Activated CD8-positive, alpha-beta memory T cell treated with anti-CD3 and anti-CD28 coated beads, Interleukin-2, amount 50 U/mL, for 24 hours (primary cell): ENCODE measurements around the gene CD47.

Experiments used
- DNase-seq: peaks from one replicate; pipeline ENCODE4 v3.0.0-alpha.2; 2020; ENCODE audit errors: extremely low read depth

Gene CD47

GRCh38 chr3:108013141-108014055 is 77.4 kb downstream of the CD47 start:
- DNase-seq = no peak

DNA sequence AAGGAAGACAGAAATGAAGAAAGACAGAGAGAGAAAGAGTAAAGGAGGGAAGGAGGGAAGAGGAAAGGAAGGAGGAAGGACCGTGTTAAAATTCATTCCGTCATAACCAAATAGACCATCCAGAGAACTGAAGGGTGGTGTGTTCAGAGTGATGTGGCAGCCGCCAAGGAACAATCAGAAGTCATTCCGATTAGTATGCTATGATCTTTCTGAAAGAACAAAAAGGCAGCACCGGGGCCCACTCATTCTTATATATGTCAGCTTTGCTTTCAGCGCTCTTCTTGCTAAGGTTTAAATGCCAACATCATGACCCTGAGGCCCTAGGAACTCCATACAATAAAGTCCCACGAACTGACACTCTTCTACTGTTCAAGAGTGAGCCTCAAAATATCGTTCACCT is 78.5 kb downstream of the CD47 start:
- DNase-seq = no peak

- DNase-seq = no peak
Observed at GRCh38 chr3:108011616-108012015, 79.2 kb downstream of the CD47 start.

DNA sequence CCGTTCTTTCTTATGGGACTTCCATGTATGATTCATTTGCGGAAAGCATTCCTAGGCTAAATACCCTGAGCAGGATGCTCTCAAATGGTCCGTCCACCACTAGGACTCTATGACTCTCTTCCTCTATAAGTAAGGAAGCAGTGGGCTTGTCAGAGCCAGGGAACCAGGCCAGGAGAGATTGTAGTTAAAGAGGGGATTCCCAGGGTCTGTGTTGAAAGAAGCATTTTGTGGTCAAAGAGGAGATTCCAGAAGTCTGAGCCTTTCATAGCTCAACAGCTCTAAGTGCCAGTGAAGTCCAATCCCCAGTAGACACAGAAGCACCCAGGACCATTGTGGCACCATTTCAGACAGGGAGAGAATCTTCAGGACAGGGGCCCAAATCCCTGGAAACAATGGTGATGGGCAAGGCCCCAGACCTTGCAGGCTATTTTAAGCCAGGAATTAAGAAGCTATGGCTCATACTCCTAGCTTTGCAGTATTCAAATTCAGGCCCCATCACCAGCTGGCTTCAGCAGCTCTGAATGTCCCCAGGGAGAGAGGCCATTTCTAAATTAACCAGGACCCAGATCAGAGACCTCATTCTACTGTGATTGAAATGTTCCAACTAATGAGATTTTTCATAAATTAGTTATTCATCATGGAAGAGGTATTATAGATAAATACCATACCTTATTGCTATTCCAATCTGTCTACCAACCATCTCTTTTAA is 81.7 kb downstream of the CD47 start:
- DNase-seq = no peak

GRCh38 chr3:108008106-108008505 is 82.7 kb downstream of the CD47 start:
- no peak for DNase-seq

- DNase-seq = no peak
Observed at GRCh38 chr3:108006881-108007331, 83.9 kb downstream of the CD47 start.

DNA sequence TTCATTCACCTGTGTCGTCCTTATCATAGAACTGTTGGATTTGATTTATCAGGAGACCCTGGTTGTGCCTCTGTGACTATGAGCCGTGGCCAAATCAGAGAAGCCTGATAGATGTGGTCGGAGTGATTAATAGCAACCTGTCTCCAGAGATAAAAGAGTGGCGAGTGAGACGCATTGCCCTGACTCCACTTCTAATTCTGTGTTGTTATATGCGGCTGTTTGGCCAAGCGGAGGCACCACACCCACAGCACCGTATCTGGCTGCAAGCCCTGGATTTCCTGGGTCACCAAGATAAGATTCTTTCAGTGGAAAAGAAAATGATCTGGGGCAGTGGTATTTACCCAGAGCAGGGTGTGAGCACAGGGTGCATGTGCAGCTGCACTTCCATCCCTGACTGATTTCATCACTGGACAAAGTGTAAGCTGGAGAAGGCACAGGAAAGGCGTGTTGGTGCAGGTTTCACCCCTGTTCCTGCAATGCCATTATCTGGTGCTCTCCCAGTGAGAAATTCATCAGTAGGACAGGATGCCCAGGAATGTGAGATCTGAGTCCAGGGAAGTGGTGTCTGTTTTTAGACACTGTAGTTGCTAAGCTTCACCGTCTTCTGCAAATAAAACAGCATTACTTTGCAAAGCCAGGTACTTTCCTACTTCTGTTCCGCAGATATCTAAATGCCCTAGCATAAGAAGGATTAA is 84.6 kb downstream of the CD47 start:
- no peak for DNase-seq

- no peak for DNase-seq
Observed at GRCh38 chr3:108004647-108005046, 86.2 kb downstream of the CD47 start.

DNA sequence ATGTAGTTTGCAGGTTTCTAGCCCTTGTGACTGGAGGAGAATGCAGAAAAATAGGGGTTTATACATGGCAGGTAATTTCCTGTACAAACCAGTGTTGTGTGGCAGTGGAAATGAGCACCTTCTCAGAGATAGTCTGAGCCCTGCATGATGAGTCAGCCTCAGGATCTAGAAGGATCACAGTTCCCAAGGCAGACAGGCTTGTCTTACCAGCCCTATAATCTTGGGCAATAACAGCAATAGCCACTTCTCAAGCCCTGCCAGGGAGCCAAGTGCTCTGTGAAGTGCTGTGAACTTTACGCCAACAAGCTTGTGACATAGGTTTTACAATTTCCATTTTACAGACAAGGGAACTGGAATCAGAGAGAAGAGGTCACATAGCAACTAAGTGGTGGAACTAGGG is 89.4 kb downstream of the CD47 start:
- DNase-seq = no peak

DNA sequence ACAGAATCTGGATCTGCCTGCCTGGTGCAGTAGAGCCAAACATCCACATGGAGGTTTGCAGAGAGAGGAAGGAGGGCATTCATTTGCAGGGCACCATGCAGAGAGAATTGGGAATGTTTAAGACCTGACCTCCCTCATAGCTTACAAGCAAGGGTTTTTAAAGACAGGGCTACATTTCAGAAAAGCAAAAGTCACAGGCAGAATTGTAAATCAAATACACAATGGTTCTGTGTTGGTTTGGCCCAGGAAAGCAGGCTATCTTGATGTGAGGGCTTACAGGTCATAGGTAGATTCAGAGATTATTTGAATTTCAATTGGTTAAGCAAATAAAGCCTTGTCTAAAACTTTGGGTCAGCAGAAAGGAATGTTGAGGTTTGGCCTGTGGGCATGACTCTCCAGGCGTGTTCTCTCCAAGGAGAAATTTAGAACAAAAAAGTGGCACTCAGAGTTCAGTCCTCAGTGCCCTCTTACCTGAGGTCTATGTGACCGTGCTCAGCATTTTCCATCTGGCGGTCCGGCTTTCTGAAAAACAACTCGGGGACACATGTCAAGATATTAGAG is 91.5 kb downstream of the CD47 start:
- no peak for DNase-seq

- DNase-seq = no peak
Observed at GRCh38 chr3:107997671-107998070, 93.2 kb downstream of the CD47 start.

DNA sequence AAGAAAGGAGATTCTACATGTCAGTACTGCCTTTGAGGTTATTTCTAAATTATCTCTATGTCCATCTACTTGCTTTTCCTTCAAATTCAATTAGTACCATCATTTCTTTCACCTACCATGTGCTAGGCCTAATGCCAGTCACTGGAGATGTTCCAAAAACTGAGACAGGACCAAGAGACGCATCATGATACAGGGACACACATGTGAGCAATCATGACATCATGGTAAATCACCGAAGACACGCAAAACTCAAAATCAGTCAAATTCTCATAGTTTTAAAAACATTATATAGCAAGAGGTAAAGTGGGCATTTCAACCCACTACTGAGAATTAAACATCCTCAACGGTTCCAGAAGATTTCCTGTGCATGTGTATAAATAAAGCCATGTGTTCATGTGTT is 95.0 kb downstream of the CD47 start:
- no peak for DNase-seq

- no peak for DNase-seq
Observed at GRCh38 chr3:107994956-107995715, 95.7 kb downstream of the CD47 start.

DNA sequence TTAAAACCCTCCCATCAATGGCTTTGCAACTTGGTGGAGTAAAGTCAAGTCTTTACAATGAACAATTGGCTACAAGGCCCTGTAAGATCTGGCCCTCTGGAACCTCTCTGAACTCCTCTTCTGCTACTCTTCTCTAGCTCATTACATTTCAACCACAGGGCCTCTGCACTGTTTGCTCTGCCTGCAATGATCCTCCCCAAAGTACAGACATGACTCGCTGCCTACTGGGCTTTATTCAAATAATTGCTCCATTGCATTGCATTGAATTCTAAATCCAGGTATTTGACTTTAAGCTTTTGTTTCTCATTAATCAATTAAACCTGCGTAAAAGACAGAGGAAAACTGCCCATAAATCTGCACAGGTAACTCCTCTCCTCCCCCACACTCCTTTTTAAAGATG is 96.7 kb downstream of the CD47 start:
- DNase-seq = no peak

GRCh38 chr3:107993771-107994170 is 97.1 kb downstream of the CD47 start:
- no peak for DNase-seq
